NB4 (cell line): ENCODE results near the gene MED28.
A peak's percentile ranks its signal among the peaks of the same experiment; 100 is the strongest.

Source experiments
- DNase-seq: peaks from one replicate; pipeline ENCODE4 v3.0.0; 2010; ENCODE audit warnings: low read depth
- H3K4me3 ChIP-seq: one replicate; pipeline ENCODE4 v1.5.1; 2011; ENCODE audit warnings: mild to moderate bottlenecking, low read depth, low read length, moderate library complexity
- MYC ChIP-seq: IDR thresholded peaks from 2 replicates; pipeline ENCODE4 v1.6.1; 2011; ENCODE audit warnings: low read depth, low read length
- POLR2A ChIP-seq: IDR thresholded peaks from 2 replicates; pipeline ENCODE4 v1.6.1; 2011; ENCODE audit warnings: mild to moderate bottlenecking; ENCODE audit not compliant: insufficient read length; ENCODE audit errors: extremely low read depth
- TF ChIP-seq, protein P1 (sequence below): IDR thresholded peaks from one replicate; pipeline ENCODE4 v1.5.1; 2012; ENCODE audit warnings: low read depth, low read length
- TF ChIP-seq, protein P2 (sequence below): IDR thresholded peaks from 2 replicates; pipeline ENCODE4 v1.6.1; 2011; ENCODE audit warnings: low read depth, low read length

MED28 gene

DNA sequence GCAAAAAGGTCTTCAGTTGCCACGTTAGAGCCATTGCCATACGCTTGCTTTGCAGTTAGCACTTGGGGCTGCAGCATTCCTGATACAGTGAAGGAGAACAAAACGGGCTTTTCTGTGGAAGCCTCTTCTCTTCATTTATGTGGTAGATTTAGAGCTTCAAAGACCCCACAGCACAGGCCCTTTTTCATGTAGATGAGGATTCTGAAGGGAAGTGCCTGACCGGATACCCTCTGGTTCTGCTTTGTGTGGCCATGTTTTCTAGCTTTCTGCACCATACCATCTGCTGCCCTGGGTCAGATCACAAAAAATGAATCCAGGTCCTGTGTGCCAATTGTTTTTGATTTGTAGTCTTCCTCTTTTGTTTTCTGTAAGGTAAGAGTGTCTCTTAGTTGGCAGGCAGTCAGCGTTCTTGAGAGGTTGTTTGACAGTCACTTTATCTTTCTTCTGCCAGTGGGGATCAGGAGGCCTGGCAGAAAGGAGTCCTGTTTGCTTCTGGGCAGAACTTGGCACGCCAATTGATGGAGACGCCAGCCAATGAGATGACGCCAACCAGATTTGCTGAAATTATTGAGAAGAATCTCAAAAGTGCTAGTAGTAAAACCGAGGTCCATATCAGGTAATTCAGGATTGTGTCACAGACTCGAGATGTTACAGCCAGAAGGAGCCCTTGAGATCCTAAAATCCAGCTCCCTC lies 29.8 kb upstream of the MED28 start:
- DNase-seq = no peak
- TF ChIP-seq MYC (no peak), POLR2A (no peak)
- TF ChIP-seq, protein P1, sequence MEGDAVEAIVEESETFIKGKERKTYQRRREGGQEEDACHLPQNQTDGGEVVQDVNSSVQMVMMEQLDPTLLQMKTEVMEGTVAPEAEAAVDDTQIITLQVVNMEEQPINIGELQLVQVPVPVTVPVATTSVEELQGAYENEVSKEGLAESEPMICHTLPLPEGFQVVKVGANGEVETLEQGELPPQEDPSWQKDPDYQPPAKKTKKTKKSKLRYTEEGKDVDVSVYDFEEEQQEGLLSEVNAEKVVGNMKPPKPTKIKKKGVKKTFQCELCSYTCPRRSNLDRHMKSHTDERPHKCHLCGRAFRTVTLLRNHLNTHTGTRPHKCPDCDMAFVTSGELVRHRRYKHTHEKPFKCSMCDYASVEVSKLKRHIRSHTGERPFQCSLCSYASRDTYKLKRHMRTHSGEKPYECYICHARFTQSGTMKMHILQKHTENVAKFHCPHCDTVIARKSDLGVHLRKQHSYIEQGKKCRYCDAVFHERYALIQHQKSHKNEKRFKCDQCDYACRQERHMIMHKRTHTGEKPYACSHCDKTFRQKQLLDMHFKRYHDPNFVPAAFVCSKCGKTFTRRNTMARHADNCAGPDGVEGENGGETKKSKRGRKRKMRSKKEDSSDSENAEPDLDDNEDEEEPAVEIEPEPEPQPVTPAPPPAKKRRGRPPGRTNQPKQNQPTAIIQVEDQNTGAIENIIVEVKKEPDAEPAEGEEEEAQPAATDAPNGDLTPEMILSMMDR = no peak
- TF ChIP-seq, protein P2, sequence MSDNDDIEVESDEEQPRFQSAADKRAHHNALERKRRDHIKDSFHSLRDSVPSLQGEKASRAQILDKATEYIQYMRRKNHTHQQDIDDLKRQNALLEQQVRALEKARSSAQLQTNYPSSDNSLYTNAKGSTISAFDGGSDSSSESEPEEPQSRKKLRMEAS = no peak

DNA sequence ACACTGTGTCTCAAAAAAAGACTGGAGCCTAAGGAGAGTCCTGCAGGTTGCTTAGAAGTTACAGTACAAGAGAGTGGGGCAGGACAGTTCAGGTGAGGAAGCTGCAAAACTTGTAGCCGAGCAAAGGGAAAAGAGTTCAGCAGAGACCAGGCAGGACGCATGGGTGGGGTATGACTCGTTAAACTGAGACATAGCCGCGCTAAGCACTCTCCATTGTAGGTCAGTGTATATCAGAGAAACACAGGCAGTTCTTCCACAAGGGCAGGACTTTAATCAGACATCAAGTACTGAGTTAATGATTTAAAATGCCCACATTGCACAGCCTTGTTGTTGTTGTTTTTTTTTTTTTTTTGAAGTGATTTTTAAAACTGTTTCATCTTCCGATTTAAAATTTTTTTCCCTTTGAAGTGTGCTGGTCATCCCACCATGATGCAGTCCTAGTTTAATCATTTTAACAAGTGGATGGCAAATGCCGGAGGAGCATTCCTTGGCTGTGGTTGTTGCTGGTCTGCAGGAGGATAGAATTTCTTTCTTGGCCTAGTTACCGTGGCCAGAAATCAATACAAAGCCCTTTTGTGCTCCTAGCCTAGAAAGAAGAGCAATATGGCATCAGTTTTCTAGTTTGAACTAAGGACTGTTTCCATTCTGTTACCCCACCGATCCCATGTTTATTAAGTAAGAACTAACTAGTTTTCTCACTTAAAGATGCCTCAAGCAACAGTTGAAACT lies 27.2 kb upstream of the MED28 start:
- TF ChIP-seq, protein P1 = no peak
- no peak for TF ChIP-seq POLR2A
- no peak for TF ChIP-seq MYC
- no peak overlapping the region for H3K4me3 ChIP-seq
- DNase-seq = no peak

More for the DNA sequence above, 29.8 kb upstream of the MED28 start:
- no peak overlapping the region for H3K4me3 ChIP-seq

DNA sequence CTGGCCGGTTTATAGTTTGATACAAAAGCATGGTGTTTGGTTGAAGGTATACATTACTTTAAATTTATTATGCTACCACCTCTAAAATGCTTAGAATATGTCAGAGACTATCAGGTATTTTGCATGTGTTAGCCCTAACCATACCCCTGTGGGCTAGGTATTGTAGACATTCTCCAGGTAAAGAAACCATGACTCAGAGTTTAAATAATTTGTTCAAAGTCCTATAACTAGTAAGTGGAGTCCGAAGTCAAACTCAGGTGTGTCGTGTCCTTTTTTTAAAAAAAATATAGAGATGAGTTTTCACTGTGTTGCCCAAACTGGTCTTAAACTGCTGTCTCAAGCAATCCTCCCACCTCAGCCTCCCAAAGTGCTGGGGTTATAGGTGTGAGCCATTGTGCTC lies 25.1 kb upstream of the MED28 start:
- TF ChIP-seq POLR2A (no peak), MYC (no peak)
- TF ChIP-seq, protein P1 = no peak
- TF ChIP-seq, protein P2 = no peak
- no peak for DNase-seq
- no peak overlapping the region for H3K4me3 ChIP-seq

DNA sequence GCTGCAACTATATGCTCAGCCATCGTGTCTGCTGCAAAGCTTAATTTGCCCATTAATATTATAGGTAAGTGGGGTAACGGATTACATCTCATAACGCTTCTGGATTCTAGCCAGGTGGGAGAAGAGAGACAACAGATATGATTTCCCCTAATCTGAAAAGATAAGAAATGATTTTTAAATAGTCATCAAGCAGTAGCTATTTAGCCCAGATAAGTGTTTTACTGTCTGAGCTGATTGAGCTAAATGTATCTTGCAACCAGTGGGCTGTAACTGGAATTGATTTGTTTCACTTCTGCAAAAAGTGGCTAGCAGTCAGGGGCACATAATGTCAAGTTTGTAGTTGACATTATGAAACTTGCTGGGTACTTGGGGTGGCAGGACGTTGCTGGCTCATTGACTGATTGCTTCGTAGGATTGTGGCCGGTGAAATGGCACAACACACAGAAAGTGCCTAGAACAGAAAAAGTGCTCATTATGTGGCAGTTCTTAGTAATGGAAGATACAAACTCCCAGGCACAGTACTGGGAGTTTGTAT lies 18.9 kb upstream of the MED28 start:
- H3K4me3 ChIP-seq = no peak overlapping the region
- DNase-seq = peak; percentile 67
- no peak for TF ChIP-seq POLR2A
- no peak for TF ChIP-seq MYC

DNA sequence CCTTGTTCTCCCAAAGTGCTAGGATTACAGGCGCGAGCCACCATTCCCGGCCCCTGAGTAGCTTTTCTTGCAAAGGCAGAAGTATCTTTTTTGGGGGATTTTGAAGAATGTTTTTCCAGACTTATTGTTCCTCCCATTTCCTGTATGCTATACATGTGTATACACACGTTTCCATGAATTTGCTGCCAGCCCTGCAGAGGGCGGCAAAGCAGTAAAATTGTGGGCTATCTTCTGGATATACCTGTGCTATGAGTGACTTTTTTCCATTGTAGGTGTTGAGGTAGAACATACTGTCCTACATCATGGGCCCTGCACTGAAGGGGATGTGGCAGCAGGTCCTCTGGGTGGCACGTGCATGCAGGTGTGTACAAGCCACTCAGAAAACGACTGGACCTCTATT lies 16.9 kb upstream of the MED28 start:
- TF ChIP-seq MYC = no peak
- TF ChIP-seq, protein P1 = peak; percentile 44
- TF ChIP-seq, protein P2 = no peak
- peak; percentile 27 for DNase-seq
- H3K4me3 ChIP-seq = no peak overlapping the region

DNA sequence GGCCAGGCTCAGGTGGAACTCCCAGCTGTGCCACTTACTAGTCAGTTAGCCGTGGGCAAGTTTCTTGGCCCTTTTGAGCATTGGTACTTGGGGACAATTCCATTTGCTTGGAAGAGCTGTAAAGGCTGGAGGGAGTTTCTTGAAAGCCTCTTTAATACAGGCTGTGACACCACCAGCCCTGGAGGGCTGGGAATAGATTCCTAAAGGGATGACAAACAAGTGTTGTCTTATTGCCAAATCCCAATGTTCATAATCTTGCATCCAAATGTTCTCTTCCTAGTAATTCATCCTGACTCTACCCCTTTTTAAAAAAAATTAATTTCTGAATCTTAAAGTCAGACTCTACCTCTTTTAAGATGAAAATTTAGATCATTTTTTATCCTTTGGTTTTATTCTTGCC lies 14.6 kb upstream of the MED28 start:
- no peak for TF ChIP-seq POLR2A
- TF ChIP-seq MYC = no peak
- TF ChIP-seq, protein P1 = no peak
- TF ChIP-seq, protein P2 = no peak
- DNase-seq = no peak
- no peak overlapping the region for H3K4me3 ChIP-seq
